ENCODE data around the gene TTLL4.
A peak's percentile ranks its signal among the peaks of the same experiment; 100 is the strongest.

TTLL4 gene

GRCh38 chr2:218798767-218799504, 88.3 kb downstream of the TTLL4 start:
- in situ Hi-C loops (cut with HindIII; ENCODE audit: low pct_ligation_motif_present, low sequenced_read_pairs), result no loop called here
- peak; percentile 64 for DNase-seq
- peaks cover 13% of the 10 kb centered on the region for H3K27me3 ChIP-seq (replicated peaks)
- H3K27ac ChIP-seq, result no peak overlapping the region
- TF ChIP-seq CTCF (IDR thresholded peaks at IDR 0.05; ENCODE audit: low read depth, low read length, missing control alignments), result no peak
- no peaks in the 10 kb centered on the region for H3K36me3 ChIP-seq (replicated peaks)
- H3K4me3 ChIP-seq (ENCODE audit: low read depth, low read length), result no peak overlapping the region

- DNase-seq, result no peak
- no peak overlapping the region for H3K4me3 ChIP-seq (ENCODE audit: low read depth, low read length)
- H3K36me3 ChIP-seq (replicated peaks), result no peaks in the 10 kb centered on the region
- no peak overlapping the region for H3K27ac ChIP-seq
- TF ChIP-seq CTCF (IDR thresholded peaks at IDR 0.05; ENCODE audit: low read depth, low read length, missing control alignments), result no peak
- peaks cover 13% of the 10 kb centered on the region for H3K27me3 ChIP-seq (replicated peaks)
- in situ Hi-C loops (cut with HindIII; ENCODE audit: low pct_ligation_motif_present, low sequenced_read_pairs), result no loop called here
These were observed 89.4 kb downstream of the TTLL4 start for GRCh38 chr2:218799990-218800389.

GRCh38 chr2:218802386-218802994, 91.9 kb downstream of the TTLL4 start:
- Histone ChIP-seq H3K27ac (no peak overlapping the region), H3K4me3 (ENCODE audit: low read depth, low read length) (no peak overlapping the region), H3K36me3 (replicated peaks) (no peaks in the 10 kb centered on the region), H3K27me3 (replicated peaks) (peaks cover 11% of the 10 kb centered on the region)
- no peak for DNase-seq
- no peak for TF ChIP-seq CTCF (IDR thresholded peaks at IDR 0.05; ENCODE audit: low read depth, low read length, missing control alignments)
- in situ Hi-C loops (cut with HindIII; ENCODE audit: low pct_ligation_motif_present, low sequenced_read_pairs), result no loop called here

GRCh38 chr2:218804817-218805216, 94.2 kb downstream of the TTLL4 start:
- in situ Hi-C loops (cut with HindIII; ENCODE audit: low pct_ligation_motif_present, low sequenced_read_pairs), result no loop called here
- DNase-seq, result no peak
- no peaks in the 10 kb centered on the region for H3K36me3 ChIP-seq (replicated peaks)
- no peak for TF ChIP-seq CTCF (IDR thresholded peaks at IDR 0.05; ENCODE audit: low read depth, low read length, missing control alignments)
- H3K27ac ChIP-seq, result no peak overlapping the region
- H3K27me3 ChIP-seq (replicated peaks), result peaks cover 4% of the 10 kb centered on the region
- no peak overlapping the region for H3K4me3 ChIP-seq (ENCODE audit: low read depth, low read length)

Data from brain microvascular endothelial cell (primary cell).